Activated CD8-positive, alpha-beta T cell treated with anti-CD3 and anti-CD28 coated beads for 36 hours (primary cell): ENCODE results near the gene SH2D4B. TPM values are rescaled to one million over a fixed set of nuclear protein-coding genes. Genes with fewer than 3 reads are reported as not detected.

Experiments used
- ATAC-seq: fragments of 200-7000 bp; cut with Tn5 transposase; one replicate; pipeline ENCODE4 v1.10.0; 2021; ENCODE audit warnings: mild to moderate bottlenecking, moderate library complexity
- CTCF ChIA-PET: fragments of 350-600 bp; sonication (Branson Sonifier 250); formaldehyde crosslinking; loops from one replicate; lab custom pipeline; 2021; ENCODE audit warnings: antibody characterized with exemption; lab: Charles Lee
- POLR2A ChIA-PET: fragments of 350-600 bp; sonication (Branson Sonifier 250); formaldehyde crosslinking; loops from one replicate; lab custom pipeline; 2021; ENCODE audit warnings: antibody characterized with exemption; lab: Charles Lee
- DNase-seq: peaks from one replicate; pipeline ENCODE4 v3.0.0-alpha.2; 2020
- H3K27ac Mint-ChIP-seq: one replicate; pipeline ENCODE4 v1.8.0; 2021; ENCODE audit warnings: mild to moderate bottlenecking, mixed read lengths
- H3K27me3 Mint-ChIP-seq: one replicate; pipeline ENCODE4 v1.8.0; 2021; ENCODE audit warnings: mixed read lengths
- H3K36me3 Mint-ChIP-seq: one replicate; pipeline ENCODE4 v1.8.0; 2021; ENCODE audit warnings: low read depth, mixed read lengths
- H3K4me1 Mint-ChIP-seq: one replicate; pipeline ENCODE4 v1.8.0; 2021; ENCODE audit warnings: low read depth, mixed read lengths
- H3K4me3 Mint-ChIP-seq: one replicate; pipeline ENCODE4 v1.8.0; 2021; ENCODE audit warnings: mild to moderate bottlenecking, moderate library complexity, mixed read lengths
- H3K9me3 Mint-ChIP-seq: one replicate; pipeline ENCODE4 v1.8.0; 2021; ENCODE audit warnings: mixed read lengths
- intact Hi-C: fragments of 100-400 bp; cut with micrococcal nuclease; formaldehyde crosslinking; loops from one replicate; pipeline ENCODE4 v1.10.0; 2022
- total RNA-seq, 2 experiments: library from RNA; stranded (reverse); gene quantifications; one replicate each; pipeline ENCODE4 v1.2.3, GENCODE V29; 2021
- TF ChIP-seq, protein P1 (sequence below): fragments of 200-600 bp; IDR thresholded peaks from one replicate; pipeline ENCODE4 v1.8.0; 2022; ENCODE audit warnings: antibody characterized with exemption, mild to moderate bottlenecking

Gene SH2D4B
- total RNA-seq, 2 experiments from 2014 or later: 0.11 to 0.20 TPM

DNA sequence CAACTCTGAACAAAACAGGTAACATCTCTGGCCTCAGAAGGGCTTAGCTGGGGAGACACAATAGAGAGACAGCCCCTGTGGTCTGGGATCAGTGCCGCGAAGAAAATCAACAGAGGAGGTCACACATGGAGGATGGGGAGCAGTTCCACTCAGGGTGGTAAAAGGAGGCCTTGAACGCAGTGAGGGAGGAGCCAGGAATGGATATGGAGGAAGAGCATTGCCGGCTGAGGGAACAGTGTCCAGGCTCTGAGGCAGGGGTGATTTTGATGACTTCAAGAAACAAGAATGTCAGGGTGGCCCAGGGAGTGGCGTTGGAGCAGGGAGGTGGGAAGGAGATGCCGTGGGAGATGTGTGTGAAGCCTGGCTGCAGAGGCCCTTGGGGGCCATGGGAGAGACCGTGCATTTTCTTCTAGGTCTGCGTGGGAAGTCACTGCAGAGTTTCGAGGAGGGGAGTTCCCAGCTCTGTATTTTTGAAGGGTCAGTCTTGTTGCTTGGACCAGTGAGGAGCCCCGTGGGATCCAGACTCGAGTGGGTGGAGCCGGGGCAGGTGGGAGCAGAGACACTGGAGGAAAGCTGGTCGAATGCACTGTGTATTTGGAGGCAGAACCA lies 35.7 kb upstream of the SH2D4B start:
- ChIA-PET POLR2A (interaction anchor here (0.7 to 10.2 kb wide), 9 partner anchors 10 to 458 kb away, joined by 3 to 113 read pairs (median 4); partner anchors contain the start of gene PRXL2A), CTCF (interaction anchor here (1.2 to 23.2 kb wide), 5 partner anchors 9 to 126 kb away, joined by 3 to 1114 read pairs (median 15); partner anchors contain the start of gene TSPAN14)
- intact Hi-C loops: no loop called here
- no peaks in the 10 kb centered on the region for H3K27me3 Mint-ChIP-seq
- DNase-seq (no peak), ATAC-seq (no peak)
- H3K9me3 Mint-ChIP-seq: peaks cover under 1% of the 10 kb centered on the region
- TF ChIP-seq, protein P1, sequence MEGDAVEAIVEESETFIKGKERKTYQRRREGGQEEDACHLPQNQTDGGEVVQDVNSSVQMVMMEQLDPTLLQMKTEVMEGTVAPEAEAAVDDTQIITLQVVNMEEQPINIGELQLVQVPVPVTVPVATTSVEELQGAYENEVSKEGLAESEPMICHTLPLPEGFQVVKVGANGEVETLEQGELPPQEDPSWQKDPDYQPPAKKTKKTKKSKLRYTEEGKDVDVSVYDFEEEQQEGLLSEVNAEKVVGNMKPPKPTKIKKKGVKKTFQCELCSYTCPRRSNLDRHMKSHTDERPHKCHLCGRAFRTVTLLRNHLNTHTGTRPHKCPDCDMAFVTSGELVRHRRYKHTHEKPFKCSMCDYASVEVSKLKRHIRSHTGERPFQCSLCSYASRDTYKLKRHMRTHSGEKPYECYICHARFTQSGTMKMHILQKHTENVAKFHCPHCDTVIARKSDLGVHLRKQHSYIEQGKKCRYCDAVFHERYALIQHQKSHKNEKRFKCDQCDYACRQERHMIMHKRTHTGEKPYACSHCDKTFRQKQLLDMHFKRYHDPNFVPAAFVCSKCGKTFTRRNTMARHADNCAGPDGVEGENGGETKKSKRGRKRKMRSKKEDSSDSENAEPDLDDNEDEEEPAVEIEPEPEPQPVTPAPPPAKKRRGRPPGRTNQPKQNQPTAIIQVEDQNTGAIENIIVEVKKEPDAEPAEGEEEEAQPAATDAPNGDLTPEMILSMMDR: no peak
- H3K4me3 Mint-ChIP-seq: no peak overlapping the region
- peak overlapping the region; percentile 82 for H3K27ac Mint-ChIP-seq
- H3K4me1 Mint-ChIP-seq: peaks cover 84% of the 10 kb centered on the region
- H3K36me3 Mint-ChIP-seq: peaks cover 24% of the 10 kb centered on the region

DNA sequence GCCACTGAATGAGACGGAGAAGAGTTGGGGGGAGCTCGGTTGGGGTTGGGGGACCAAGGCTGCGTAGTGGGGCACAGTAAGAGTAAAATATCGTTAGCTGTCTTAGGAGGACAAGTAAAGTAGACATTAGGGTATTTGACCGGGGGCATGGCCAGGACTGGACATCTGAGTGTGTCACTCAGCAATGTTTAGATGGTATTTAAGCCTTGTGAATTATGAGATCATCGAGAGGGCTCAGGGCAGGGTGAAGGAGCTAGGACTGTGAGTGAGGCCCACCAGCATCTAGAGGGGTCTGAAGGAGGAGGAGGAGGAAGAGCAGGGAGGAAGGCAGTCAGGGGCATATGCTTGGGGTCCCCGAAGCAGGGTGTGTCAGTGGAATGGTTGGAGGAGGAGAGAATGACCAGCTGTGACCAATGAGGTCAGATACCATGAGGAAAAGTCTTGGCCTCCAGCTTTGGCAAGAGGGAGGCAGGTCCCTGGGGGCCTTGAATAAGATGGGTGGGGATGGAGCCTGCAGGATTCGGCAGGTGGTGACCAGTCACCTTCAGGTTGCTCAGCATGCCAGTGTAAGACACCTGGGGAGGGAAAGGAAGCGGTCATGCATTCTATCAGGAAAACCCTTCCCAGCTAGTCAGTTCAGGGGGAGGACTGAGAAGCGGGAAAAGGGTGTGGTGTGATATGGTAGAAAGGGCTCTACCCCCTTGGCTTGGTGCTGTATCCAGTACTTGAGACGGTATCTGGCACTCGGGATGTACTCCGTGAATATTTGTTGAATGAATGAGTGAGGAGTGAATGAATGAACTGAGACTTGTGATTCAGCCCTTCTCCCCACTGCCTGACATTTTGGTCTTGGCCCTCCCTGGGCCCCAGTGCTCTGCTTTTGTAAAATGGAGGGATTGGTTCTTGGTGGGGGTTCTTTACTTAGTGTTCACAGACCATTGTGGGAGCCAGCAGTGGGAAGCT lies 34.8 kb upstream of the SH2D4B start:
- CTCF ChIA-PET: interaction anchor here (1.1 to 23.2 kb wide), 10 partner anchors 8 to 127 kb away, joined by 3 to 1114 read pairs (median 34); partner anchors contain the start of genes PRXL2A and TSPAN14

DNA sequence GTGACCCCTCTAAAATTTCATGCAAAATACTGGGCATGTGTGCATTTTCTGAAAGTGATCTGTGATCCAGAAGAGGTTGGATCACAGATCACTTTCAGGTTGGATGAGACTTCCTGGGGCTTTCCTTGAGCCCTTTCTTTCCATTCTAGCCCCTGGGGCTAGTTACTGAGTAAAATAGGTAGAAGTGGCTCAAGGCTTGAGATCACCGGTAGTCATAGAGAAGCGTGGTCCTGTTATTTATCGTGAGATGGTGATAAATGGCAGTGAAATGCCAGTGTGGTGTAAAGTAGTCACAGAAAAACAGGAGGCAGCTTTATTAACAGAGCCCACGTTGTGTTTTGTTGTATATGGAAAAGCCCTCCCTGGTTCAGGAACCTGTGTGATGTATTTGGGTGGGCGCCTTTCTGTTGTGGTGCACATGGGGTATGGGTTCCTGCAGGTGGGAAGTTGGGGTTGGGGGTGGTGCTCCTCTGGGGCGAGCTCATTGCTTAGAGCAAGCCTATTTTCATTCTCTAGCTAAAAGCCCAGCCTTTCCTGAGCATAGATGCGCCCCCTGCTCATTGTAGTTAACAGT lies 34.0 kb upstream of the SH2D4B start:
- DNase-seq (no peak), ATAC-seq (no peak)
- intact Hi-C loops: no loop called here
- no peaks in the 10 kb centered on the region for H3K27me3 Mint-ChIP-seq
- CTCF ChIA-PET: interaction anchor here (1.1 to 23.2 kb wide), 12 partner anchors 8 to 126 kb away, joined by 3 to 1114 read pairs (median 32); partner anchors contain the start of genes PRXL2A, SH2D4B and TSPAN14
- POLR2A ChIA-PET: interaction anchor here (0.6 to 10.2 kb wide), 6 partner anchors 17 to 59 kb away, joined by 3 to 113 read pairs (median 7); no protein-coding TSS in a partner anchor
- H3K4me3 Mint-ChIP-seq: no peak overlapping the region
- peak overlapping the region; percentile 82 for H3K27ac Mint-ChIP-seq
- H3K36me3 Mint-ChIP-seq: peaks cover 24% of the 10 kb centered on the region
- TF ChIP-seq, protein P1: no peak
- H3K9me3 Mint-ChIP-seq: no peaks in the 10 kb centered on the region
- H3K4me1 Mint-ChIP-seq: peaks cover 67% of the 10 kb centered on the region

More for the DNA sequence above, 34.8 kb upstream of the SH2D4B start:
- POLR2A ChIA-PET: interaction anchor here (0.6 to 10.2 kb wide), 9 partner anchors 16 to 459 kb away, joined by 3 to 113 read pairs (median 6); partner anchors contain the start of gene PRXL2A
- ATAC-seq (no peak), DNase-seq (no peak)
- no peaks in the 10 kb centered on the region for H3K9me3 Mint-ChIP-seq
- no peaks in the 10 kb centered on the region for H3K27me3 Mint-ChIP-seq
- no peak overlapping the region for H3K4me3 Mint-ChIP-seq
- TF ChIP-seq, protein P1: no peak
- peaks cover 24% of the 10 kb centered on the region for H3K36me3 Mint-ChIP-seq
- H3K4me1 Mint-ChIP-seq: peaks cover 75% of the 10 kb centered on the region
- H3K27ac Mint-ChIP-seq: peak overlapping the region; percentile 82
- intact Hi-C loops: no loop called here

DNA sequence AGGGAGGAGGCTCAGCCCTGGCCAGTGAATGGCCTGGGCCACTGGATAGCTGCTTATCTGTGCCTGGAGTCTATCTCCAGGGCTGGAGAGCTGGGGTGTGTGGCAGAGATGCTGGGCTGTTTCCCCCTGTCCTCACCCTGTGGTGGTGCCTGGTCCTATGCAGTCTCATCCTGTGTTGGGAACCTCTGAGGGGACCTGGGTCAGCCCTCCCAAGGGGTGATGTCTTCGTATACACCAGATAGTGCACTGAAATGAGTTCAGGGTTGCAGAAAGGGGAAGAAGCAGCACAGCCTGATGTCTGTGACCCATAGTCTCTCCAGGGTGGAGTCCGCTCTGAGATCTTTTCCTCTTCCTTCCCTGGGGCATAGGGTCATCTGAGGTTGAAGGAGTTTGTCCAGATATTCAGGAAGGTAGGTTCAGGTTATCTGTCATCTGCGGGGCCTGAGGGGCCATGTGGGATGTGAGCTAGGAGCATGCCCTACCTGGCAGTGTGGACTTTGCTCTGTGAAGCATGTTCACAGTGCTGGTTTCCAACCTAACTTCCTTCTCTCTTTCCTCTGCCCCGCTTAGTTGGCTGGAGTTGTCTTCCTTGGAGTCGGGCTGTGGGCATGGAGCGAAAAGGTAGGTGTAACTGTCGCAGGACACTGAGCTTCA lies 33.4 kb upstream of the SH2D4B start:
- DNase-seq (no peak), ATAC-seq (no peak)
- H3K27me3 Mint-ChIP-seq: no peaks in the 10 kb centered on the region
- ChIA-PET CTCF (interaction anchor here (1.1 to 23.2 kb wide), 18 partner anchors 10 to 132 kb away, joined by 3 to 1114 read pairs (median 16); partner anchors contain the start of genes PRXL2A, SH2D4B and TSPAN14), POLR2A (interaction anchor here (1.1 to 10.2 kb wide), 4 partner anchors 17 to 60 kb away, joined by 3 to 113 read pairs (median 19); no protein-coding TSS in a partner anchor)
- H3K9me3 Mint-ChIP-seq: no peaks in the 10 kb centered on the region
- peak overlapping the region; percentile 82 for H3K27ac Mint-ChIP-seq
- intact Hi-C loops: no loop called here
- H3K36me3 Mint-ChIP-seq: peaks cover 24% of the 10 kb centered on the region
- H3K4me1 Mint-ChIP-seq: peaks cover 61% of the 10 kb centered on the region
- no peak overlapping the region for H3K4me3 Mint-ChIP-seq
- TF ChIP-seq, protein P1: no peak
